ENCODE measurements around the gene FSD2.
A peak's percentile ranks its signal among the peaks of the same experiment; 100 is the strongest.

Gene FSD2

DNA sequence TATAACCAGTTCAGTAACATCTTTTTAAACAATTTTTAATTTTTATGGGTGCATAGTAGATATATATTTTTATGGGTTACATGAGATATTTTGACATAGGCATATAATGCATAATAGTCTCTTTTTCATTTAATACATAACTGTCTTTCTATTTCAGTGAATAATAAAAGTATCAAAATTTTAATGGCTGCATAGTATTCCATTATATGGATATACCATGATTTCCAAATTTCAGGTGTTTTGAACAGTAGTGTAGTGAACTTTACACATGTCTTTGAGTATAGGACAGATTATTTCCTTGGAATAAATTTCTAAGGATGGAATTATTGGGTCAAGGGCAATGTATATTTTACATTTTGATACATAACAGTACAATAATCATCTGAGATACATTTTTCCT is 14.3 kb upstream of the FSD2 start:
- in situ Hi-C loops (cut with HindIII; ENCODE audit: low sequenced_read_pairs) = no loop called here
- no peak overlapping the region for H3K4me3 ChIP-seq (ENCODE audit: low read depth, low read length)
- TF ChIP-seq, protein P1, sequence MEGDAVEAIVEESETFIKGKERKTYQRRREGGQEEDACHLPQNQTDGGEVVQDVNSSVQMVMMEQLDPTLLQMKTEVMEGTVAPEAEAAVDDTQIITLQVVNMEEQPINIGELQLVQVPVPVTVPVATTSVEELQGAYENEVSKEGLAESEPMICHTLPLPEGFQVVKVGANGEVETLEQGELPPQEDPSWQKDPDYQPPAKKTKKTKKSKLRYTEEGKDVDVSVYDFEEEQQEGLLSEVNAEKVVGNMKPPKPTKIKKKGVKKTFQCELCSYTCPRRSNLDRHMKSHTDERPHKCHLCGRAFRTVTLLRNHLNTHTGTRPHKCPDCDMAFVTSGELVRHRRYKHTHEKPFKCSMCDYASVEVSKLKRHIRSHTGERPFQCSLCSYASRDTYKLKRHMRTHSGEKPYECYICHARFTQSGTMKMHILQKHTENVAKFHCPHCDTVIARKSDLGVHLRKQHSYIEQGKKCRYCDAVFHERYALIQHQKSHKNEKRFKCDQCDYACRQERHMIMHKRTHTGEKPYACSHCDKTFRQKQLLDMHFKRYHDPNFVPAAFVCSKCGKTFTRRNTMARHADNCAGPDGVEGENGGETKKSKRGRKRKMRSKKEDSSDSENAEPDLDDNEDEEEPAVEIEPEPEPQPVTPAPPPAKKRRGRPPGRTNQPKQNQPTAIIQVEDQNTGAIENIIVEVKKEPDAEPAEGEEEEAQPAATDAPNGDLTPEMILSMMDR (IDR thresholded peaks at IDR 0.05; ENCODE audit: low read depth, low read length) = no peak
- DNase-seq (ENCODE audit: low read depth, low spot score) = no peak

- no peak overlapping the region for H3K4me3 ChIP-seq (ENCODE audit: low read depth, low read length)
- in situ Hi-C loops (cut with HindIII; ENCODE audit: low sequenced_read_pairs) = no loop called here
- DNase-seq (ENCODE audit: low read depth, low spot score) = no peak
- TF ChIP-seq, protein P1 (IDR thresholded peaks at IDR 0.05; ENCODE audit: low read depth, low read length) = no peak
Measured at GRCh38 chr15:82812994-82813393, 7.1 kb upstream of the FSD2 start.

- H3K4me3 ChIP-seq (ENCODE audit: low read depth, low read length) = peak overlapping the region; percentile 53
- TF ChIP-seq, protein P1 (IDR thresholded peaks at IDR 0.05; ENCODE audit: low read depth, low read length) = no peak
- in situ Hi-C loops (cut with HindIII; ENCODE audit: low sequenced_read_pairs) = no loop called here
- DNase-seq (ENCODE audit: low read depth, low spot score) = no peak
Measured at GRCh38 chr15:82810890-82811426, 5.1 kb upstream of the FSD2 start.

DNA sequence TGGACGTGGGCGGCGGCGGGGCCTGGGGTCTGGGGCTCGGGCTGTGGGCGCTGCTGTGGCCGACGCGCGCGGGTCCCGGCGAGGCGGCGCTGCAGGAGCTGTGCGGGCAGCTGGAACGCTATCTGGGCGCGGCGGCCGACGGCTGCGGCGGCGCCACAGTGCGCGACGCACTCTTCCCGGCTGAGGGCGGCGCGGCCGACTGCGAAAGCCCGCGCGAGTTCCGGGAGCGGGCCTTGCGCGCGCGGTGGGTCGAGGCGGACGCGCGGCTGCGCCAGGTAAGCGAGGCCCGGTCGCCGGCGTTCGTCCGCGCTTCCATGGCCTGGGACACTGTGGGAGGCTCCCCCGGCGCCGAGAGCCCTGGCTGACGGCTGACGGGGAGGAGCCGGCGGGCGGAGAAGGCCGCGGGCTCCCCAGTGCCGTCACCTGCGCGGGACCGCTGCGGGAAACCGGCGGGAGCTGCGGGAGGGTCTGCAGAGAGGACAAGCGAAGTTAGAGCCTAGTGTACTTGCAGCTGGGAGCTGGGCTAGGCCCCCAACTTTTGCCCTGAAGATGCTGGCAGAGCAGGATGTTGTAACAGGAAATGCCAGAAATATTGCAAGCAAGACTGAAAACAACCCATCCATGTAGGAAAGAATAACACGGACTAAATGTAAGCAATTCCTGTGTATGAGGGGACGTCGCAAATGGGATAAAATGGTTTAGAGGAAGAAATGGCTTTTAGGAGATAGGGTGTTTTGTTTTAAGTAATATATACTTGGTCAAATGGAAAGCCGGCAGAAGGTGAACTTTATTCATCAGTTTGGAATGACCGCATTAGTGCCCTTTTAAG is 4.4 kb upstream of the FSD2 start:
- peak overlapping the region; percentile 53 for H3K4me3 ChIP-seq (ENCODE audit: low read depth, low read length)
- TF ChIP-seq, protein P1 (IDR thresholded peaks at IDR 0.05; ENCODE audit: low read depth, low read length) = no peak
- in situ Hi-C loops (cut with HindIII; ENCODE audit: low sequenced_read_pairs) = no loop called here
- DNase-seq (ENCODE audit: low read depth, low spot score) = peak; percentile 49

- TF ChIP-seq, protein P1 (IDR thresholded peaks at IDR 0.05; ENCODE audit: low read depth, low read length) = peak; percentile 4
- DNase-seq (ENCODE audit: low read depth, low spot score) = peak; percentile 98
- peak within 1 kb of the TSS; percentile 53 for H3K4me3 ChIP-seq (ENCODE audit: low read depth, low read length)
- in situ Hi-C loops (cut with HindIII; ENCODE audit: low sequenced_read_pairs) = no loop called here
Measured at GRCh38 chr15:82809308-82810060, 3.6 kb upstream of the FSD2 start, which contains the start of gene WHAMM. Gene WHAMM, plus strand, starts transcription at chr15:82809628. Its CDS starts 99 bp downstream, at chr15:82809727.

DNA sequence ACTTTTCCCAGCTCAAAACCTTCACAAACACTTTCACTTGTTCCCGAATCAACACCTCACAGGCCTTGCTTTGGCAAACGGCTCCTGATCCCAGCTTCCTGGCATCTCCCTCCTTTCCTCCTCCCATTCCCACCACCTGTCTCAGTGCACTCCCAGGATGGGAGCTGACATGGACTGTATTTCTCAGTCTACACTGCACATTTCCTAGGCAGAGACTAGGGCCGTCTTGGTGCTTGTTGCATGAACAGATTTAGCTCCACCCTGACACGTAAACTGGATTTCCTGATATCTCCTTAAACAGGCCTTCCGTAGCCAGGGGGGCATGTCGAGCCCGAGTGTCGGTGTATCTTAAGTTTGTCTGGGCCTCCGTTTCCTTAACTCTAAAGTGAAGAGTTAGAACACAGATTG is 2.8 kb upstream of the FSD2 start:
- in situ Hi-C loops (cut with HindIII; ENCODE audit: low sequenced_read_pairs) = no loop called here
- DNase-seq (ENCODE audit: low read depth, low spot score) = no peak
- TF ChIP-seq, protein P1 (IDR thresholded peaks at IDR 0.05; ENCODE audit: low read depth, low read length) = no peak
- no peak overlapping the region for H3K4me3 ChIP-seq (ENCODE audit: low read depth, low read length)
